NCI-H2029 (cell line): Measurements from ENCODE around the gene KIF17.

ENCODE experiments used
- DNase-seq: peaks from one replicate; lab custom pipeline; 2025; lab: John Stamatoyannopoulos, UW

The KIF17 gene

GRCh38 chr1:20625176-20626097 is 92.4 kb downstream of the KIF17 start:
- no peak for DNase-seq

- no peak for DNase-seq
Measured at GRCh38 chr1:20624709-20625108, 93.1 kb downstream of the KIF17 start.

GRCh38 chr1:20621012-20621411 is 96.8 kb downstream of the KIF17 start:
- DNase-seq: no peak

GRCh38 chr1:20619999-20620398 is 97.8 kb downstream of the KIF17 start:
- DNase-seq: no peak

- DNase-seq: no peak
Measured at GRCh38 chr1:20618550-20618949, 99.3 kb downstream of the KIF17 start.

GRCh38 chr1:20616847-20617487 is 100.8 kb downstream of the KIF17 start:
- no peak for DNase-seq

GRCh38 chr1:20615946-20616846 is 101.6 kb downstream of the KIF17 start:
- no peak for DNase-seq

- DNase-seq: no peak
Measured at GRCh38 chr1:20614131-20614579, 103.7 kb downstream of the KIF17 start.
